ENCODE data around the gene MBTPS1. TPM values are rescaled to one million over a fixed set of nuclear protein-coding genes. Genes with fewer than 3 reads are reported as not detected.
"Not testable (repeated sequence)": the region's sequence is repeated elsewhere in the genome, so short reads cannot be mapped to it uniquely, and the experiment has no call there.

MBTPS1 gene
- polyA plus RNA-seq, 1 donor from 2014 or later: 66.9 TPM

DNA sequence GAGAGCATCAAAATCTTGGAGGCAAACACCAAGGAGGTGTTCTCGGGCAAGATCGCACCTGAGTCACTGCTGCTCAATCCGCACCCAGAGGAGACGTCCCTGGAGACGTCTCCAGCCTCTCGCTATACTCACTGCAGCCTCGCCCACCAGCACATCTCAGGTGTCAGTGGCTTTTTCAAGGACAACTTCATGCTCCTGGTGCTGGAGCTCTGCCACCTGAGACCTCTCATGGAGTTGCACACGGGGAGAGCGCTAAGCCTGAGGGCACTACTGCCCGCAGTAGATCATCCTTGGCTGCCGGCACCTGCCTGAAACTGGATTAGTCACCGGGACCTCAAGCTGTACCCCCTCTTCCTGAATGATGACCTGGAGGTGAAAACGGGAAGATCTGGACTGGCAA, 2.6 kb upstream of the MBTPS1 start:
- H3K4me2 ChIP-seq (ENCODE audit: low read length): no peak overlapping the region
- H3F3A ChIP-seq (ENCODE audit: insufficient read depth, low read length, poor library complexity, severe bottlenecking): no peaks in the 10 kb centered on the region
- no peak overlapping the region for H3K4me3 ChIP-seq (ENCODE audit: low read length)
- no peaks in the 10 kb centered on the region for H4K20me1 ChIP-seq (ENCODE audit: insufficient read depth)
- peaks cover 17% of the 10 kb centered on the region for H3K79me2 ChIP-seq (replicated peaks; ENCODE audit: insufficient read depth, low read length)
- H3K27ac ChIP-seq (ENCODE audit: low read length): no peak overlapping the region
- no peak overlapping the region for H3K9ac ChIP-seq (ENCODE audit: low read length)
- H3K36me3 ChIP-seq (ENCODE audit: insufficient read depth, low read length): peaks cover 13% of the 10 kb centered on the region
- no peak overlapping the region for H2AFZ ChIP-seq (ENCODE audit: low read depth, low read length)
- TF ChIP-seq, protein P1, sequence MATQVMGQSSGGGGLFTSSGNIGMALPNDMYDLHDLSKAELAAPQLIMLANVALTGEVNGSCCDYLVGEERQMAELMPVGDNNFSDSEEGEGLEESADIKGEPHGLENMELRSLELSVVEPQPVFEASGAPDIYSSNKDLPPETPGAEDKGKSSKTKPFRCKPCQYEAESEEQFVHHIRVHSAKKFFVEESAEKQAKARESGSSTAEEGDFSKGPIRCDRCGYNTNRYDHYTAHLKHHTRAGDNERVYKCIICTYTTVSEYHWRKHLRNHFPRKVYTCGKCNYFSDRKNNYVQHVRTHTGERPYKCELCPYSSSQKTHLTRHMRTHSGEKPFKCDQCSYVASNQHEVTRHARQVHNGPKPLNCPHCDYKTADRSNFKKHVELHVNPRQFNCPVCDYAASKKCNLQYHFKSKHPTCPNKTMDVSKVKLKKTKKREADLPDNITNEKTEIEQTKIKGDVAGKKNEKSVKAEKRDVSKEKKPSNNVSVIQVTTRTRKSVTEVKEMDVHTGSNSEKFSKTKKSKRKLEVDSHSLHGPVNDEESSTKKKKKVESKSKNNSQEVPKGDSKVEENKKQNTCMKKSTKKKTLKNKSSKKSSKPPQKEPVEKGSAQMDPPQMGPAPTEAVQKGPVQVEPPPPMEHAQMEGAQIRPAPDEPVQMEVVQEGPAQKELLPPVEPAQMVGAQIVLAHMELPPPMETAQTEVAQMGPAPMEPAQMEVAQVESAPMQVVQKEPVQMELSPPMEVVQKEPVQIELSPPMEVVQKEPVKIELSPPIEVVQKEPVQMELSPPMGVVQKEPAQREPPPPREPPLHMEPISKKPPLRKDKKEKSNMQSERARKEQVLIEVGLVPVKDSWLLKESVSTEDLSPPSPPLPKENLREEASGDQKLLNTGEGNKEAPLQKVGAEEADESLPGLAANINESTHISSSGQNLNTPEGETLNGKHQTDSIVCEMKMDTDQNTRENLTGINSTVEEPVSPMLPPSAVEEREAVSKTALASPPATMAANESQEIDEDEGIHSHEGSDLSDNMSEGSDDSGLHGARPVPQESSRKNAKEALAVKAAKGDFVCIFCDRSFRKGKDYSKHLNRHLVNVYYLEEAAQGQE (IDR thresholded peaks at IDR 0.05; ENCODE audit: borderline replicate concordance): no peak
- TF ChIP-seq RAD21 (conservative IDR thresholded peaks at IDR 0.05) (no peak), TAF1 (IDR thresholded peaks at IDR 0.05; ENCODE audit: low read depth) (no peak), EP300 (conservative IDR thresholded peaks at IDR 0.05; ENCODE audit: poor library complexity, severe bottlenecking) (no peak), POLR2AphosphoS5 (IDR thresholded peaks at IDR 0.05) (no peak), SMC3 (conservative IDR thresholded peaks at IDR 0.05; ENCODE audit: poor library complexity) (no peak), MXI1 (conservative IDR thresholded peaks at IDR 0.05; ENCODE audit: poor library complexity, severe bottlenecking) (no peak), EZH2 (IDR thresholded peaks at IDR 0.05; ENCODE audit: borderline replicate concordance, insufficient read depth, low read length, poor library complexity, severe bottlenecking) (no peak)
- TF ChIP-seq, protein P2, sequence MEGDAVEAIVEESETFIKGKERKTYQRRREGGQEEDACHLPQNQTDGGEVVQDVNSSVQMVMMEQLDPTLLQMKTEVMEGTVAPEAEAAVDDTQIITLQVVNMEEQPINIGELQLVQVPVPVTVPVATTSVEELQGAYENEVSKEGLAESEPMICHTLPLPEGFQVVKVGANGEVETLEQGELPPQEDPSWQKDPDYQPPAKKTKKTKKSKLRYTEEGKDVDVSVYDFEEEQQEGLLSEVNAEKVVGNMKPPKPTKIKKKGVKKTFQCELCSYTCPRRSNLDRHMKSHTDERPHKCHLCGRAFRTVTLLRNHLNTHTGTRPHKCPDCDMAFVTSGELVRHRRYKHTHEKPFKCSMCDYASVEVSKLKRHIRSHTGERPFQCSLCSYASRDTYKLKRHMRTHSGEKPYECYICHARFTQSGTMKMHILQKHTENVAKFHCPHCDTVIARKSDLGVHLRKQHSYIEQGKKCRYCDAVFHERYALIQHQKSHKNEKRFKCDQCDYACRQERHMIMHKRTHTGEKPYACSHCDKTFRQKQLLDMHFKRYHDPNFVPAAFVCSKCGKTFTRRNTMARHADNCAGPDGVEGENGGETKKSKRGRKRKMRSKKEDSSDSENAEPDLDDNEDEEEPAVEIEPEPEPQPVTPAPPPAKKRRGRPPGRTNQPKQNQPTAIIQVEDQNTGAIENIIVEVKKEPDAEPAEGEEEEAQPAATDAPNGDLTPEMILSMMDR (IDR thresholded peaks at IDR 0.05; ENCODE audit: poor library complexity, severe bottlenecking): no peak
- no peaks in the 10 kb centered on the region for H3K27me3 ChIP-seq (ENCODE audit: insufficient read depth, low read depth, low read length)
- no peaks in the 10 kb centered on the region for H3K9me2 ChIP-seq (ENCODE audit: insufficient read depth, low read length)
- H3K9me3 ChIP-seq (ENCODE audit: low read length): no peaks in the 10 kb centered on the region

DNA sequence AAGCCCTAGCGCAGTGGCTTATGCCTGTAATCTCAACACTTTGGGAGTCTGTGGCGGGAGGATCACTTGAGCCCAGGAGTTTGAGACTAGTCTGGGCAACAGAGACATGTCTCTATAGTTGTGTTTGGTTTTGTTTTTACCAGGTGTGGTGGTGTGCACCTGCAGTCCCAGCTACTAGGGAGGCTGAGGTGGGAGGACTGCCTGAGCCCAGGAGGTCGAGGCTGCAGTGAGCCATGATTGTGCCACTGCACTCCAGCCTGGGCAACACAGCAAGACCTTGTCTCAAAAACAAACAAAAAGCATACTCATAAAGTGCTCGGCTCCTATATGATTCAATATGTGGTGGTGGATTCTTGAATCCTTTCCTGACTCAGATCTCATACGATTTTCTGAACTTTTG, 1.6 kb upstream of the MBTPS1 start:
- not testable (repeated sequence) for H3K4me3 ChIP-seq (ENCODE audit: low read length); H3K9me3 ChIP-seq (ENCODE audit: low read length); H4K20me1 ChIP-seq (ENCODE audit: insufficient read depth); H3K27ac ChIP-seq (ENCODE audit: low read length); H2AFZ ChIP-seq (ENCODE audit: low read depth, low read length); H3F3A ChIP-seq (ENCODE audit: insufficient read depth, low read length, poor library complexity, severe bottlenecking); H3K9ac ChIP-seq (ENCODE audit: low read length); H3K4me2 ChIP-seq (ENCODE audit: low read length); H3K27me3 ChIP-seq (ENCODE audit: insufficient read depth, low read depth, low read length); H3K9me2 ChIP-seq (ENCODE audit: insufficient read depth, low read length)
- Histone ChIP-seq H3K79me2 (replicated peaks; ENCODE audit: insufficient read depth, low read length) (peaks cover 25% of the 10 kb centered on the region), H3K36me3 (ENCODE audit: insufficient read depth, low read length) (peaks cover 12% of the 10 kb centered on the region)

DNA sequence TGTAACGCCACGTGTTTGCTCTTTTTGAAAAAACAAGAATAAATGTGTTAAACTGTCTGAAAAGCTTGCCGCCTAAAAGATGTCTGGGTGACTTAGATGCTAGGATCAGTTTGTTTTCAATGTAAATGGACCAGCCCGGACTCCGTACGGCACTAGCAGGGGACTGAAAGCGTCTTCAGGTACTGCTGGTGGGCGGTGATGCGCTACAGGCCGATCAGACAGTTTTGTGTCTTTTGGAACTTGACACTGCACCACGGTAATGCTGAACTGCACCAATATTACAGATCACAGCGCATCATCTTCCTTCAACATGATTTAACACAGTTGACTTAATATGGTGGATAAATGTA, 727 bp upstream of the MBTPS1 start:
- Histone ChIP-seq H3K27me3 (ENCODE audit: insufficient read depth, low read depth, low read length) (no peaks in the 10 kb centered on the region), H3K79me2 (replicated peaks; ENCODE audit: insufficient read depth, low read length) (peaks cover 33% of the 10 kb centered on the region), H3K9me2 (ENCODE audit: insufficient read depth, low read length) (no peaks in the 10 kb centered on the region), H3F3A (ENCODE audit: insufficient read depth, low read length, poor library complexity, severe bottlenecking) (no peaks in the 10 kb centered on the region), H3K9me3 (ENCODE audit: low read length) (no peaks in the 10 kb centered on the region), H3K27ac (ENCODE audit: low read length) (peak overlapping the region; percentile 88), H2AFZ (ENCODE audit: low read depth, low read length) (peak overlapping the region; percentile 83), H4K20me1 (ENCODE audit: insufficient read depth) (no peaks in the 10 kb centered on the region), H3K36me3 (ENCODE audit: insufficient read depth, low read length) (peaks cover 4% of the 10 kb centered on the region), H3K4me3 (ENCODE audit: low read length) (peak overlapping the region; percentile 100), H3K4me2 (ENCODE audit: low read length) (peak overlapping the region; percentile 92), H3K9ac (ENCODE audit: low read length) (peak overlapping the region; percentile 89)
- TF ChIP-seq MXI1 (conservative IDR thresholded peaks at IDR 0.05; ENCODE audit: poor library complexity, severe bottlenecking): no peak
- no peak for TF ChIP-seq SMC3 (conservative IDR thresholded peaks at IDR 0.05; ENCODE audit: poor library complexity)
- no peak for TF ChIP-seq EZH2 (IDR thresholded peaks at IDR 0.05; ENCODE audit: borderline replicate concordance, insufficient read depth, low read length, poor library complexity, severe bottlenecking)
- TF ChIP-seq TAF1 (IDR thresholded peaks at IDR 0.05; ENCODE audit: low read depth): no peak
- no peak for TF ChIP-seq POLR2AphosphoS5 (IDR thresholded peaks at IDR 0.05)
- no peak for TF ChIP-seq EP300 (conservative IDR thresholded peaks at IDR 0.05; ENCODE audit: poor library complexity, severe bottlenecking)
- TF ChIP-seq, protein P2 (IDR thresholded peaks at IDR 0.05; ENCODE audit: poor library complexity, severe bottlenecking): no peak
- TF ChIP-seq, protein P1 (IDR thresholded peaks at IDR 0.05; ENCODE audit: borderline replicate concordance): no peak

All from neural cell (in vitro differentiated cells).